H1 (cell line): ENCODE results near the gene FAM13C.
A peak's percentile ranks its signal among the peaks of the same experiment; 100 is the strongest.

Source experiments
- CTCF ChIP-seq, 3 experiments: IDR thresholded peaks; 1 replicate in 2 of 3; 2 replicates in 1 of 3; pipeline versions ENCODE4 v1.5.1 to v1.6.1; 2011; ENCODE audit warnings: low read length in 3 of 3, mild to moderate bottlenecking in 3 of 3, inconsistent platforms in 2 of 3, low read depth in 1 of 3, moderate library complexity in 1 of 3; ENCODE audit not compliant: insufficient read depth in 1 of 3; ENCODE audit errors: control extremely low read depth in 1 of 3
- EP300 ChIP-seq, 2 experiments: IDR thresholded peaks; 1 replicate in 1 of 2; 2 replicates in 1 of 2; pipeline ENCODE4 v1.6.1; 2011 to 2012; ENCODE audit warnings: low read depth in 2 of 2, low read length in 2 of 2, mild to moderate bottlenecking in 2 of 2, borderline replicate concordance in 1 of 2, inconsistent platforms in 1 of 2, moderate library complexity in 1 of 2
- EZH2 ChIP-seq: fragments of 200-600 bp; sonication (generic); IDR thresholded peaks from 2 replicates; pipeline ENCODE4 v1.7.1; 2012; ENCODE audit warnings: low read depth, mild to moderate bottlenecking, moderate library complexity, low read length, inconsistent platforms; ENCODE audit not compliant: severe bottlenecking
- GTF2F1 ChIP-seq: IDR thresholded peaks from 2 replicates; pipeline ENCODE4 v1.6.1; 2012; ENCODE audit warnings: low read depth, low read length, improper control_type of control experiment, borderline replicate concordance
- USF2 ChIP-seq: IDR thresholded peaks from 2 replicates; pipeline ENCODE4 v1.6.1; 2011; ENCODE audit warnings: low read length, improper control_type of control experiment

GRCh38 chr10:59240582-59241183, 121.7 kb downstream of the FAM13C start:
- TF ChIP-seq USF2: no peak
- no peak for TF ChIP-seq EP300 (IDR thresholded peaks at IDR 0.05; ENCODE audit: borderline replicate concordance in 1 of 2, low read depth in 2 of 2, low read length in 2 of 2)
- TF ChIP-seq CTCF (IDR thresholded peaks at IDR 0.05; ENCODE audit: control extremely low read depth in 1 of 3, insufficient read depth in 1 of 3, low read depth in 1 of 3, low read length in 3 of 3): peak in 2 of 3 experiments; percentile 39 to 42; a peak in 2 of 4 replicates
- no peak for TF ChIP-seq EZH2
- no peak for TF ChIP-seq GTF2F1
